Tibial artery (tissue), 4 donors: ENCODE measurements around the gene ADAMTS2.
A peak's percentile ranks its signal among the peaks of the same experiment; 100 is the strongest.

Source experiments
- DNase-seq, 2 donors: peaks; one replicate each; pipeline ENCODE4 v3.0.0-alpha.2; 2019
- H3K27ac ChIP-seq, 2 donors: fragments of 200-600 bp; sonication (generic) in 1 of 2; 1 replicate in 1 of 2; 2 replicates in 1 of 2; pipeline ENCODE4 v1.5.1; 2018 to 2019; ENCODE audit warnings: mild to moderate bottlenecking in 1 of 2
- H3K27me3 ChIP-seq, 2 donors: fragments of 200-600 bp; sonication (generic) in 1 of 2; one replicate each; pipeline versions ENCODE4 v1.5.1 to v1.6.0; 2016 to 2019
- H3K36me3 ChIP-seq, 3 donors: fragments of 200-600 bp; sonication (generic) in 2 of 3; one replicate each; pipeline ENCODE4 v1.5.1; 2016 to 2019; ENCODE audit warnings: mild to moderate bottlenecking in 2 of 3
- H3K4me1 ChIP-seq, 4 donors: fragments of 200-600 bp; sonication (generic) in 2 of 4; 1 replicate in 3 of 4; 2 replicates in 1 of 4; pipeline ENCODE4 v1.5.1; 2016 to 2019
- H3K4me3 ChIP-seq, 2 donors: fragments of 200-600 bp; sonication (generic) in 1 of 2; 1 replicate in 1 of 2; 2 replicates in 1 of 2; pipeline ENCODE4 v1.5.1; 2018 to 2019; ENCODE audit warnings: mild to moderate bottlenecking in 2 of 2
- H3K9me3 ChIP-seq, 3 donors: fragments of 200-600 bp; sonication (generic) in 1 of 3; one replicate each; pipeline ENCODE4 v1.5.1; 2016 to 2019
- CTCF ChIP-seq, 2 experiments: fragments of 200-600 bp in 1 of 2; fragments of 450-650 bp in 1 of 2; IDR thresholded peaks; one replicate each; pipeline ENCODE4 v1.5.1; 2017 to 2019; ENCODE audit warnings: antibody characterized with exemption in 2 of 2, mild to moderate bottlenecking in 1 of 2, moderate library complexity in 1 of 2
- intact Hi-C: fragments of 100-400 bp; cut with DNase I; formaldehyde crosslinking; loops from one replicate; pipeline ENCODE4 v1.15.0; 2023; ENCODE audit warnings: low total_unique reads

The ADAMTS2 gene

DNA sequence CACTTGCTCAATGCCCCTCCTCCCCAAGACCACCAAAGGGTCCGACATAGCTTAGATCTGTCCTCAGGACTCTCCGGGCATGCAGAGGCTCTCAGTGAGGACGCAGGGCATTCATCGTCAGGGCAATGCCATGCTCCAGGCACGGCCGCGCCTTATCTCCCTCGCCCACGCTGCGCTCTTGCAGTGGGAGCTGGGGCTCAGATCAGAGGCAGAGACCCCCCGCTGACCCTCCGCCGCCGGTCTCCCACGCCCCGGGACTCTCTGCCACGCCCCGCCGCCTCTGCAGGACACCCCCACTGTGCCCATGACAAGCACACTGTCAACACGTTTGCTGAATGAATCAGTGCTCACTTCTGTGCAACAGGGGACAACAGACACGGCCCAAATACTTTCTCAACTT lies 140.7 kb downstream of the ADAMTS2 start:
- intact Hi-C loops = no loop called here
- Histone ChIP-seq H3K4me3 (no peak overlapping the region), H3K27ac (no peak overlapping the region), H3K9me3 (no peaks in the 10 kb centered on the region), H3K4me1 (no peaks in the 10 kb centered on the region), H3K27me3 (no peaks in the 10 kb centered on the region), H3K36me3 (no peaks in the 10 kb centered on the region)
- no peak for TF ChIP-seq CTCF (IDR thresholded peaks at IDR 0.05)
- no peak for DNase-seq

GRCh38 chr5:179203248-179203647 lies 142.0 kb downstream of the ADAMTS2 start:
- Histone ChIP-seq H3K27ac (no peak overlapping the region), H3K27me3 (no peaks in the 10 kb centered on the region), H3K4me3 (no peak overlapping the region), H3K9me3 (no peaks in the 10 kb centered on the region), H3K36me3 (no peaks in the 10 kb centered on the region), H3K4me1 (no peaks in the 10 kb centered on the region)
- intact Hi-C loops = no loop called here
- DNase-seq = no peak
- no peak for TF ChIP-seq CTCF (IDR thresholded peaks at IDR 0.05)

- DNase-seq = no peak
- Histone ChIP-seq H3K36me3 (no peaks in the 10 kb centered on the region), H3K9me3 (no peaks in the 10 kb centered on the region), H3K4me3 (no peak overlapping the region), H3K27me3 (no peaks in the 10 kb centered on the region), H3K4me1 (no peaks in the 10 kb centered on the region), H3K27ac (no peak overlapping the region)
- intact Hi-C loops = no loop called here
- no peak for TF ChIP-seq CTCF (IDR thresholded peaks at IDR 0.05)
These were observed 143.3 kb downstream of the ADAMTS2 start for GRCh38 chr5:179201986-179202385.

GRCh38 chr5:179199246-179199645 lies 146.0 kb downstream of the ADAMTS2 start:
- Histone ChIP-seq H3K4me1 (peaks cover 0 to 3% (median 0%) of the 10 kb centered on the region in 4 donors), H3K27me3 (no peaks in the 10 kb centered on the region), H3K27ac (no peak overlapping the region), H3K4me3 (no peak overlapping the region), H3K36me3 (no peaks in the 10 kb centered on the region), H3K9me3 (no peaks in the 10 kb centered on the region)
- TF ChIP-seq CTCF (IDR thresholded peaks at IDR 0.05) = no peak
- intact Hi-C loops = no loop called here
- DNase-seq = no peak

DNA sequence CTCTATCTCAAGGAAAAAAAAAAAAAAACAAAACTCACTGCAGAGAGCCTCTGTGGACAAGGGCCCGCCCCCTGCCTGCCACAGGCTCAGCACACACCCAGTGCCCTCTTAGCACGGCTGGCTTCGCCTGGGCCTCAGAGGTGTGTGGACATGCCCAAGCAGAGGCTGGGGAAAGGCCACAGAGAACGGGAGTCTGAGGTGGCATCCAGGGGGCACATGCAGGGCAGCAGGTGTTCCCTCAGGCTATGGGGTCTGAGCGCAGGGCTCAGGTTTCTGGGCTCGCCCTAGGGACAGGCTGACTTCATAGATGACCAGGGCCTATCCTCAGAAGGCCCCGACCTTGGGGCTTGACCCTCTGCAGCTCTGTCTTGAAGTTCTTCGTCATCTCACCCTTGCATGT lies 146.4 kb downstream of the ADAMTS2 start:
- no peak for TF ChIP-seq CTCF (IDR thresholded peaks at IDR 0.05)
- Histone ChIP-seq H3K4me3 (no peak overlapping the region), H3K27me3 (no peaks in the 10 kb centered on the region), H3K9me3 (no peaks in the 10 kb centered on the region), H3K4me1 (peaks cover 0 to 3% (median 0%) of the 10 kb centered on the region in 4 donors), H3K36me3 (no peaks in the 10 kb centered on the region), H3K27ac (no peak overlapping the region)
- intact Hi-C loops = no loop called here
- DNase-seq = no peak

DNA sequence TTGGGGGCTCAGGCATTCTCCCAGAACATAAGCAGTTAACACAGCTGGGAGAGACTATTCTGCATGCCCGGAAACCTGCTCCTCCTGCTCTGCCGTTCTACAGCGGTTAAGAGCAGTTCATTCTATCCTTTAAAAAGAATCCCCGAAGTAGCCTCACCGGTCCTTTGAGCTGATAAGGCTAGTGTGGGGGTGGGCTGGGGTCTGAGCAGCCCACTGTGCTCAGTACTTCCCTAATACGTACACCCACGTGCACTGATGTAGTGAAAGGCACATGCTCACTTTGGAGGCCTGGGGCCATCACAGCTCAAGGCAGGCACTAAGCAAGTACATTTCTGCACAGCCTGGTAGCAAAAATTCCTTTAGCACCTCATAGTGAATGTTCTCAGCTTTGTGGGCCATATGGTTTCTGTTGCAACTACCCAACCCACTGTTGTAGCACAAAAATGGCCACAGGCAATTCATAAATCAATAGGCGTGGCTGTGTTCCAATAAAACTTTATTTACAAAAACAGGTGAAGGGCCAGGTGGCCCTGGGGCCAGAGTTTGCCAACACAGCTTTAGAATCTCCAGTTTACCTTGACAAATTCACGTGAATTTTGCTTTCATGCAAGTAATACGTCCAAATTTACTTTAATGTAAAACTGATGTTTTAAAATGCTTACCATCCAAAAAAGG lies 148.7 kb downstream of the ADAMTS2 start:
- H3K27me3 ChIP-seq = no peaks in the 10 kb centered on the region
- H3K4me3 ChIP-seq = no peak overlapping the region
- peaks cover 0 to 3% (median 0%) of the 10 kb centered on the region in 4 donors for H3K4me1 ChIP-seq
- no peaks in the 10 kb centered on the region for H3K9me3 ChIP-seq
- no peaks in the 10 kb centered on the region for H3K36me3 ChIP-seq
- no peak overlapping the region for H3K27ac ChIP-seq
- DNase-seq = peak in 1 of 2 donors; percentile 37
- intact Hi-C loops = no loop called here
- TF ChIP-seq CTCF (IDR thresholded peaks at IDR 0.05) = no peak
